Measurements from ENCODE around the gene PPFIBP2. TPM values are rescaled to one million over a fixed set of nuclear protein-coding genes. Genes with fewer than 3 reads are reported as not detected.

Gene PPFIBP2
- total and polyA plus RNA-seq, 12 donors, result 11.4 to 36.5 (median 21.1) TPM

DNA sequence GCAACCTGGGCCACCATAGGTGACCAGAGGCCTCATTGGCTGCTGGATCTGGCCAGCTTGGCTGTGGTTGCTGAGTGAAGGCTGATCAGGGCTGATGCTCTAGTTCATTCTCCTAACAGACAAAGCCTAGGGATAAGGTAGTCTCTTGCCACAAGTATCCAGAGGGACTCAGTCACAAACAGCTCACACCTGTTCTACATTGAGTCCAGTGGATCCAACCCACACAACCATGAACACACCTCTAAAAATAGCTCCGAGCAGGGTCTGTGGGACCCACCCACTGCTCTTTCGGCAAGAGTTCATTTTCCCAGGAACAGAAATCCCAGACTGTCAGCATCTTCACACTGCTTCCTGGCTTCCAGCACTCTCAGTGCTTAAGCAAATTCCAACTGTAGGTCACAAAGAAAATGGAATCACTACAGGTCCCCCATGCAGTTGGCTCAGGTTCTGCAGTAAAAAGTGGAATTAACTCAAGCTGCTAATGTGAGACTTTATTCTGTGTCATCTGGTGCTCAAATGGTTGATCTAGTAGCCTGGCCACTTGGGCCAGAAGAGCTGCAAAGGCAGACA is 67.3 kb downstream of the PPFIBP2 start:
- intact Hi-C loops (cut with DNase I), result no loop called here
- TF ChIP-seq, protein P1, sequence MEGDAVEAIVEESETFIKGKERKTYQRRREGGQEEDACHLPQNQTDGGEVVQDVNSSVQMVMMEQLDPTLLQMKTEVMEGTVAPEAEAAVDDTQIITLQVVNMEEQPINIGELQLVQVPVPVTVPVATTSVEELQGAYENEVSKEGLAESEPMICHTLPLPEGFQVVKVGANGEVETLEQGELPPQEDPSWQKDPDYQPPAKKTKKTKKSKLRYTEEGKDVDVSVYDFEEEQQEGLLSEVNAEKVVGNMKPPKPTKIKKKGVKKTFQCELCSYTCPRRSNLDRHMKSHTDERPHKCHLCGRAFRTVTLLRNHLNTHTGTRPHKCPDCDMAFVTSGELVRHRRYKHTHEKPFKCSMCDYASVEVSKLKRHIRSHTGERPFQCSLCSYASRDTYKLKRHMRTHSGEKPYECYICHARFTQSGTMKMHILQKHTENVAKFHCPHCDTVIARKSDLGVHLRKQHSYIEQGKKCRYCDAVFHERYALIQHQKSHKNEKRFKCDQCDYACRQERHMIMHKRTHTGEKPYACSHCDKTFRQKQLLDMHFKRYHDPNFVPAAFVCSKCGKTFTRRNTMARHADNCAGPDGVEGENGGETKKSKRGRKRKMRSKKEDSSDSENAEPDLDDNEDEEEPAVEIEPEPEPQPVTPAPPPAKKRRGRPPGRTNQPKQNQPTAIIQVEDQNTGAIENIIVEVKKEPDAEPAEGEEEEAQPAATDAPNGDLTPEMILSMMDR (IDR thresholded peaks at IDR 0.05), result no peak
- no peak for TF ChIP-seq POLR2A (IDR thresholded peaks at IDR 0.05)
- H3K36me3 ChIP-seq (replicated peaks in 1 of 2), result no peaks in the 10 kb centered on the region
- WGBS, 4 donors, result 37 to 89% (median 68%) methylated on average over 2 of the region's 2 CpGs
- no peak overlapping the region for H3K27ac ChIP-seq
- DNase-seq, result no peak
- H3K9me3 ChIP-seq (replicated peaks in 1 of 3), result no peaks in the 10 kb centered on the region
- H3K4me1 ChIP-seq (replicated peaks in 1 of 2), result peaks cover 5 to 53% of the 10 kb centered on the region in 2 donors
- no peak overlapping the region for H3K4me3 ChIP-seq
- no peaks in the 10 kb centered on the region for H3K27me3 ChIP-seq

DNA sequence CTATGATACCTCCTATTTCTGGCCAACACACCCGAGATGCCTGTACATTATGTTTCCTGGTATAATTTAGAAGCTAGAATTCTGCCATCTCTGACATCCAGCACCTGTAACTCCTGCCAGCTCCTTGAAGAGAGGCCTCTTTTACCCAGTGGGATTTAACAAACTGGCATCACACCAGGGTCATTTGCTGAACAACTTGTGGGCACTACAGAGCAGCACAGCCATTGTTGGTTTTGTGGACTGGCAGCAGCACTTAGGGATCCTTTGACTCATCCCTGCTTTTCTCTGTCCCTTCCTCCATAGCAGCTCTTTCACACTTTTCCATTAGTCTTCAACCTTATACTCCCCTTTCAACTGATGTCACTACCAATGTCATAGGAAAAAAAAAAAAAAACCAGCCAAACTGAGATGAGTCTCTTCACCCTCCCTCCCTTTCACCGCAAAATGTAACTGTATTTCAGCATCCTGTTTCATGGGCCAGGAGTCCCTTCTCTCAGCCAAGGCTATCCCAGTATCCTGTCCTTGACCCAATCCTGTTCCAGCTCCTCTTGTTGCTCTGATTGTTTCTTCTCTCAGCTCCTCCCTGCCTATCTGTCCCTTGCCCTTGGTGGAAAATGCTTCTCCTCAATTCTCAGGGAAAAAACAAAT is 68.7 kb downstream of the PPFIBP2 start:
- intact Hi-C loops (cut with DNase I), result no loop called here
- WGBS, 4 donors, result 50 to 66% (median 54%) methylated on average over 2 of the region's 2 CpGs
- H3K27ac ChIP-seq, result peak overlapping the region in 2 of 5 donors; percentile 12 to 40
- TF ChIP-seq, protein P1 (IDR thresholded peaks at IDR 0.05), result no peak
- no peak for TF ChIP-seq POLR2A (IDR thresholded peaks at IDR 0.05)
- no peaks in the 10 kb centered on the region for H3K36me3 ChIP-seq (replicated peaks in 1 of 2)
- H3K4me1 ChIP-seq (replicated peaks in 1 of 2), result peaks cover 5 to 40% of the 10 kb centered on the region in 2 donors
- no peak overlapping the region for H3K4me3 ChIP-seq
- H3K27me3 ChIP-seq, result no peaks in the 10 kb centered on the region
- no peaks in the 10 kb centered on the region for H3K9me3 ChIP-seq (replicated peaks in 1 of 3)
- DNase-seq, result peak in 3 of 7 donors; percentile 20 to 26 (median 23)

DNA sequence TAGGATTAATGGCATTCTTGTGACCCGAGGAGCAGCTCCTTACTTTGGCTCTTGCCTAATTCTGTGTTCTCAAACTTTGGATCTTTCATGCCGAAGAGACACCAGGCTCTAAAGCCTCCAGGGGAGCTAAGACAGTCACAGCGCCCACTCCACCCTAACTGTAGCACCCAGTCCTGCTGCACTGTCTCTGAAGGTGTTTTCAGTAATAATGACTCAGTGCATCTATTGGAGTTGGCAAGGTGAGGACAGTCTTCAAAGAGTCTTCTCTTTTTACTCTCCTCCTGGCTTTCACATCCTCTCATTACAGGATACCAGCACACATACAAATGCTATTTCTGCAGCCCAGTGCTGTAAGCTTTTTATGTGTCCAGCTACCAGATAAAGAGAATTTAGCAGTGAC is 69.4 kb downstream of the PPFIBP2 start:
- H3K4me1 ChIP-seq (replicated peaks in 1 of 2), result peaks cover 5 to 36% of the 10 kb centered on the region in 2 donors
- no peak for DNase-seq
- WGBS, 4 donors, result 82 to 89% (median 88%) methylated on average over 3 of the region's 3 CpGs
- no peak for TF ChIP-seq POLR2A (IDR thresholded peaks at IDR 0.05)
- peak overlapping the region in 1 of 5 donors; percentile 20 for H3K27ac ChIP-seq
- H3K9me3 ChIP-seq (replicated peaks in 1 of 3), result no peaks in the 10 kb centered on the region
- H3K36me3 ChIP-seq (replicated peaks in 1 of 2), result no peaks in the 10 kb centered on the region
- H3K4me3 ChIP-seq, result no peak overlapping the region
- H3K27me3 ChIP-seq, result no peaks in the 10 kb centered on the region
- intact Hi-C loops (cut with DNase I), result no loop called here

DNA sequence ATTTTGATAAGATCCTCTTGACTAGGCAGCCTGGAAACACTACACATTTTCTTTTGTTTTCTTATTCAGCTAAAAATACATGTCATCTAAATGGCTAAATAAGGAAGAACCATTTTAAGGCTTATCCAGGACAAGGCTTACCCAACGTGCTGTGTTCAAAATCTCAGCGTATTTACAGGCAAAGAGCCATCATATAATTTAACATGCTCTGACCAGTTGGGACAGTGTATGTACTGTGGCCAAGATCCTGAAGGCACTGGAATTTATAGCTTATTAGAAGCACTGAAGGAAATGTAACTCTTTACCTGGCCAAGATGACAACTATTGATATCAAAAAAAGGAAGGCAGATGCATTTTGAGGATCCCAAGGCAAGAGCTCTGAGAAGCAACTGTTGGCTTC is 71.1 kb downstream of the PPFIBP2 start:
- 81 to 90% (median 85%) methylated on average over 2 of the region's 2 CpGs for WGBS, 4 donors
- H3K27me3 ChIP-seq, result no peaks in the 10 kb centered on the region
- intact Hi-C loops (cut with DNase I), result no loop called here
- H3K4me1 ChIP-seq (replicated peaks in 1 of 2), result peaks cover 5 to 19% of the 10 kb centered on the region in 2 donors
- no peaks in the 10 kb centered on the region for H3K36me3 ChIP-seq (replicated peaks in 1 of 2)
- H3K4me3 ChIP-seq, result no peak overlapping the region
- H3K27ac ChIP-seq, result no peak overlapping the region
- DNase-seq, result no peak
- no peak for TF ChIP-seq POLR2A (IDR thresholded peaks at IDR 0.05)
- TF ChIP-seq, protein P1 (IDR thresholded peaks at IDR 0.05), result no peak
- no peaks in the 10 kb centered on the region for H3K9me3 ChIP-seq (replicated peaks in 1 of 3)

DNA sequence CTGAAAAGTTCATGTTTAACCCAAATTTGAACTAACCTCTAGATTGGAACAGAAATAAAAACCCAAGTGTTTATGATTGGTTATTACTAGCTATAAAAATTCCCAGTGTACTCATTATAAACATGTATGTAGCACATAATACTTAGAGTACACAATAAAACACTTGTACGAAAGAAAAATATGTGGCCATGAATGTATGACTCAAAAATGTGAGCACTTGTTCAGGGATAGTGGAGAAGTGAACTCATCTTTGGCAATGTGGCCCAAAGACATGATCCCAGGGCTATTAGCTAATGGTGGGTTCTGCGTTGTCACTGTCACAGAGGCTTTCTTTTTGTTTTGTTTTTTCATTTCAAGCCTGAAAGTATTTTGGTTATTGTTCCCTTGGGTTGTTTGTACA is 72.0 kb downstream of the PPFIBP2 start:
- intact Hi-C loops (cut with DNase I), result no loop called here
- no peaks in the 10 kb centered on the region for H3K9me3 ChIP-seq (replicated peaks in 1 of 3)
- no peak overlapping the region for H3K27ac ChIP-seq
- no peak overlapping the region for H3K4me3 ChIP-seq
- H3K36me3 ChIP-seq (replicated peaks in 1 of 2), result no peaks in the 10 kb centered on the region
- H3K27me3 ChIP-seq, result no peaks in the 10 kb centered on the region
- TF ChIP-seq POLR2A (IDR thresholded peaks at IDR 0.05), result no peak
- TF ChIP-seq, protein P1 (IDR thresholded peaks at IDR 0.05), result no peak
- DNase-seq, result no peak
- WGBS, 4 donors, result 76 to 91% (median 84%) methylated on average over 2 of the region's 2 CpGs
- peaks cover 5 to 14% of the 10 kb centered on the region in 2 donors for H3K4me1 ChIP-seq (replicated peaks in 1 of 2)

Measured in adrenal gland (tissue), 12 donors.